H9 (cell line): ENCODE data around the gene CA7. TPM values are rescaled to one million over a fixed set of nuclear protein-coding genes. Genes with fewer than 3 reads are reported as not detected.

ENCODE experiments used
- DNase-seq: peaks from one replicate; pipeline ENCODE4 v3.0.0-alpha.2; 2017
- H2AFZ ChIP-seq: one replicate; pipeline ENCODE4 v1.6.1; 2013; ENCODE audit warnings: mild to moderate bottlenecking, low read length, control low read depth, moderate library complexity
- H2AK5ac ChIP-seq: 2 replicates; pipeline ENCODE4 v1.6.1; 2013; ENCODE audit warnings: low read length, control low read depth, mixed read lengths; ENCODE audit not compliant: insufficient read length
- H2BK120ac ChIP-seq: one replicate; pipeline ENCODE4 v1.6.1; 2013; ENCODE audit warnings: low read depth, mild to moderate bottlenecking, low read length, control low read depth, inconsistent platforms; ENCODE audit not compliant: poor library complexity, severe bottlenecking
- H2BK12ac ChIP-seq: 2 replicates; pipeline ENCODE4 v1.6.1; 2013; ENCODE audit warnings: low read length, control low read depth, mixed read lengths, low read depth; ENCODE audit not compliant: insufficient read length
- H2BK15ac ChIP-seq: 2 replicates; pipeline ENCODE4 v1.6.1; 2013; ENCODE audit warnings: low read depth, low read length, control low read depth
- H2BK20ac ChIP-seq: one replicate; pipeline ENCODE4 v1.6.1; 2013; ENCODE audit warnings: low read depth, mild to moderate bottlenecking, low read length, control low read depth, inconsistent platforms; ENCODE audit not compliant: poor library complexity, severe bottlenecking
- H2BK5ac ChIP-seq: 2 replicates; pipeline ENCODE4 v1.6.1; 2013; ENCODE audit warnings: low read length, control low read depth, mixed read lengths; ENCODE audit not compliant: insufficient read length
- H3K14ac ChIP-seq: 2 replicates; pipeline ENCODE4 v1.6.1; 2013; ENCODE audit warnings: low read length, control low read depth; ENCODE audit not compliant: insufficient read depth
- H3K18ac ChIP-seq: 2 replicates; pipeline ENCODE4 v1.6.1; 2013; ENCODE audit warnings: low read depth, mild to moderate bottlenecking, mixed read lengths, low read length, control low read depth; ENCODE audit not compliant: insufficient read length
- H3K23ac ChIP-seq: 2 replicates; pipeline ENCODE4 v1.6.1; 2013; ENCODE audit warnings: low read length, control low read depth, mixed read lengths, low read depth; ENCODE audit not compliant: insufficient read length
- H3K23me2 ChIP-seq: 2 replicates; pipeline ENCODE4 v1.6.1; 2013; ENCODE audit warnings: low read depth, mild to moderate bottlenecking, mixed read lengths, low read length, control low read depth; ENCODE audit not compliant: insufficient read length, poor library complexity, severe bottlenecking
- H3K27ac ChIP-seq: 2 replicates; pipeline ENCODE4 v1.5.1; 2013; ENCODE audit warnings: low read length, control low read depth, mixed read lengths, low read depth; ENCODE audit not compliant: insufficient read length
- H3K27me3 ChIP-seq: 2 replicates; pipeline ENCODE4 v1.6.1; 2013; ENCODE audit warnings: low read length, control low read depth, inconsistent platforms; ENCODE audit not compliant: insufficient read depth
- H3K4ac ChIP-seq: 2 replicates; pipeline ENCODE4 v1.6.1; 2013; ENCODE audit warnings: low read depth, mild to moderate bottlenecking, control low read depth, inconsistent platforms, low read length, moderate library complexity
- H3K4me1 ChIP-seq: 2 replicates; pipeline ENCODE4 v1.6.1; 2013; ENCODE audit warnings: low read length, control low read depth, inconsistent platforms; ENCODE audit not compliant: insufficient read depth
- H3K4me2 ChIP-seq: 2 replicates; pipeline ENCODE4 v1.6.1; 2013; ENCODE audit warnings: low read length, control low read depth, mixed read lengths; ENCODE audit not compliant: insufficient read length, insufficient read depth
- H3K56ac ChIP-seq: 2 replicates; pipeline ENCODE4 v1.6.1; 2013; ENCODE audit warnings: low read depth, mild to moderate bottlenecking, mixed read lengths, low read length, control low read depth; ENCODE audit not compliant: insufficient read length
- H3K79me1 ChIP-seq: 2 replicates; pipeline ENCODE4 v1.6.1; 2013; ENCODE audit warnings: low read depth, mild to moderate bottlenecking, moderate library complexity, low read length, control low read depth, inconsistent platforms; ENCODE audit not compliant: insufficient read depth, poor library complexity, severe bottlenecking
- H3K79me2 ChIP-seq: 2 replicates; pipeline ENCODE4 v1.6.1; 2013; ENCODE audit warnings: low read length, control low read depth, inconsistent platforms; ENCODE audit not compliant: insufficient read depth
- H3K9ac ChIP-seq: 2 replicates; pipeline ENCODE4 v1.6.1; 2013; ENCODE audit warnings: low read length, control low read depth, mixed read lengths; ENCODE audit not compliant: insufficient read length; ENCODE audit errors: extremely low read depth
- H3K9me3 ChIP-seq: one replicate; pipeline ENCODE4 v1.6.1; 2013; ENCODE audit warnings: low read depth, low read length, inconsistent platforms; ENCODE audit not compliant: control insufficient read depth
- H3T11ph ChIP-seq: one replicate; pipeline ENCODE4 v1.6.1; 2013; ENCODE audit warnings: mild to moderate bottlenecking, low read length, control low read depth, inconsistent platforms
- H4K20me1 ChIP-seq: one replicate; pipeline ENCODE4 v1.6.1; 2013; ENCODE audit not compliant: control insufficient read depth, insufficient read length, insufficient read depth
- H4K5ac ChIP-seq: 2 replicates; pipeline ENCODE4 v1.6.1; 2013; ENCODE audit warnings: low read depth, mild to moderate bottlenecking, mixed read lengths, low read length, control low read depth; ENCODE audit not compliant: insufficient read length
- H4K8ac ChIP-seq: replicated peaks from 2 replicates; pipeline ENCODE4 v1.6.1; 2013; ENCODE audit warnings: low read length, control low read depth, mixed read lengths, low read depth; ENCODE audit not compliant: insufficient read length
- H4K91ac ChIP-seq: 2 replicates; pipeline ENCODE4 v1.6.1; 2013; ENCODE audit warnings: low read depth, mild to moderate bottlenecking, moderate library complexity, mixed read lengths, low read length, control low read depth; ENCODE audit not compliant: insufficient read length
- H3K27ac Mint-ChIP-seq, 3 experiments: 2 replicates in 2 of 3; 3 replicates in 1 of 3; pipeline ENCODE4 v1.8.0; 2020 to 2021; ENCODE audit warnings: mixed read lengths in 3 of 3, mild to moderate bottlenecking in 1 of 3, moderate library complexity in 1 of 3
- H3K27me3 Mint-ChIP-seq: 2 replicates; pipeline ENCODE4 v1.8.0; 2021; ENCODE audit warnings: low read depth, mild to moderate bottlenecking, moderate library complexity, mixed read lengths
- H3K36me3 Mint-ChIP-seq, 3 experiments: 2 replicates in 2 of 3; 3 replicates in 1 of 3; pipeline ENCODE4 v1.8.0; 2020 to 2021; ENCODE audit warnings: low read depth in 3 of 3, mixed read lengths in 3 of 3; ENCODE audit not compliant: insufficient read depth in 1 of 3
- H3K4me1 Mint-ChIP-seq, 2 experiments: 2 replicates each; pipeline ENCODE4 v1.8.0; 2020; ENCODE audit warnings: mixed read lengths in 2 of 2
- H3K4me3 Mint-ChIP-seq, 2 experiments: 2 replicates in 1 of 2; 3 replicates in 1 of 2; pipeline ENCODE4 v1.8.0; 2020 to 2021; ENCODE audit warnings: mild to moderate bottlenecking in 2 of 2, mixed read lengths in 2 of 2, moderate library complexity in 1 of 2
- H3K9me3 Mint-ChIP-seq, 2 experiments: 2 replicates in 1 of 2; 3 replicates in 1 of 2; pipeline ENCODE4 v1.8.0; 2020; ENCODE audit warnings: mild to moderate bottlenecking in 2 of 2, mixed read lengths in 2 of 2, moderate library complexity in 1 of 2
- CTCF ChIP-seq: fragments of 200-600 bp; sonication (generic); conservative IDR thresholded peaks from 3 replicates; pipeline ENCODE4 v1.8.0; 2021; ENCODE audit warnings: antibody characterized with exemption, mild to moderate bottlenecking
- WGBS: extraction: QIAGEN DNeasy Blood & Tissue Kit; methylation state at CpG from one replicate; pipeline ENCODE4 v1.1.7; 2013; ENCODE audit warnings: missing lambda C conversion rate, low lambda C conversion rate, mixed read lengths; ENCODE audit not compliant: insufficient read length; ENCODE audit errors: extremely low coverage; 5-methylcytosine and 5-hydroxymethylcytosine counted together
- total RNA-seq: library from RNA; stranded (reverse); gene quantifications from 2 replicates; pipeline ENCODE4 v1.2.1, GENCODE V29; 2021

Gene CA7
- total RNA-seq, 1 experiment from 2014 or later = 0.81 TPM

DNA sequence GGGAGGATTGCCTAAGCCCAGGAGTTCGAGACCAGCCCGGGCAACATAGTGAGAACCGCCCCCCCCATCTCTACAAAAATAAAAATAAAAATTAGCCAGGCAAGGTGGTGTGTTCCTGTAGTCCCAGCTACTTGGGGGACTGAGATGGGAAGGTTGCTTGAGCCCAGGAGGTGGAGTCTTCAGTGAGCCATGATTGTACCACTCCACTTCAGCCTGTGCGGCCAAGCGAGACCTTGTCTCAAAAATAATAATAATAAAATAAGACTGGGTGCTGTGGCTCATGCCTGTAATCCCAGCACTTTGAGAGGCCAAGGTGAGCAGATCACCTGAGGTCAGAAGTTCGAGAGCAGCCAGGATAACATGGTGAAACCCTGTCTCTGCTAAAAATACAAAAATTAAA is 47.6 kb downstream of the CA7 start:
- H3K27ac ChIP-seq = no peak overlapping the region
- no peak for TF ChIP-seq CTCF
- H2BK15ac ChIP-seq = no peak overlapping the region
- H3K14ac ChIP-seq = no peak overlapping the region
- no peak overlapping the region for H3K23ac ChIP-seq
- no peaks in the 10 kb centered on the region for H3K27me3 ChIP-seq
- no peaks in the 10 kb centered on the region for H3K4me1 ChIP-seq
- Mint-ChIP-seq H3K4me3 (no peak overlapping the region), H3K27me3 (no peaks in the 10 kb centered on the region), H3K27ac (no peak overlapping the region), H3K4me1 (peaks cover 7 to 9% of the 10 kb centered on the region in 2 experiments), H3K36me3 (peaks cover 3 to 25% (median 18%) of the 10 kb centered on the region in 3 experiments; a peak in 4 of 7 replicates), H3K9me3 (no peaks in the 10 kb centered on the region)
- no peak overlapping the region for H2AFZ ChIP-seq
- H3K23me2 ChIP-seq = no peaks in the 10 kb centered on the region
- no peak overlapping the region for H2BK12ac ChIP-seq
- no peak overlapping the region for H2BK20ac ChIP-seq
- no peak overlapping the region for H3T11ph ChIP-seq
- H4K91ac ChIP-seq = no peak overlapping the region
- no peak overlapping the region for H2BK120ac ChIP-seq
- no peak overlapping the region for H3K9ac ChIP-seq
- H4K20me1 ChIP-seq = peaks cover 4% of the 10 kb centered on the region
- no peaks in the 10 kb centered on the region for H3K79me2 ChIP-seq
- H3K9me3 ChIP-seq = no peaks in the 10 kb centered on the region
- H3K56ac ChIP-seq = no peak overlapping the region
- H3K18ac ChIP-seq = no peak overlapping the region
- H3K4ac ChIP-seq = no peak overlapping the region
- no peak for DNase-seq
- H2AK5ac ChIP-seq = no peak overlapping the region
- H4K5ac ChIP-seq = no peak overlapping the region
- WGBS = no CpG with 5 or more reads among the region's 6 CpGs
- no peaks in the 10 kb centered on the region for H3K79me1 ChIP-seq
- H3K4me2 ChIP-seq = no peak overlapping the region
- no peak overlapping the region for H2BK5ac ChIP-seq
- no peak overlapping the region for H4K8ac ChIP-seq
